Dermis blood vessel endothelial cell (primary cell): ENCODE data around the gene ZBP1. TPM values are rescaled to one million over a fixed set of nuclear protein-coding genes. Genes with fewer than 3 reads are reported as not detected.

Experiments
- DNase-seq: peaks from one replicate; pipeline ENCODE4 v3.0.0; 2010
- total RNA-seq: library from RNA; depleted of rRNA; stranded (reverse); fragments of >200 nt; gene quantifications from 2 replicates; pipeline ENCODE4 v1.2.3, GENCODE V29; 2014

ZBP1 gene
- total RNA-seq, 1 donor from 2014 or later: not detected

DNA sequence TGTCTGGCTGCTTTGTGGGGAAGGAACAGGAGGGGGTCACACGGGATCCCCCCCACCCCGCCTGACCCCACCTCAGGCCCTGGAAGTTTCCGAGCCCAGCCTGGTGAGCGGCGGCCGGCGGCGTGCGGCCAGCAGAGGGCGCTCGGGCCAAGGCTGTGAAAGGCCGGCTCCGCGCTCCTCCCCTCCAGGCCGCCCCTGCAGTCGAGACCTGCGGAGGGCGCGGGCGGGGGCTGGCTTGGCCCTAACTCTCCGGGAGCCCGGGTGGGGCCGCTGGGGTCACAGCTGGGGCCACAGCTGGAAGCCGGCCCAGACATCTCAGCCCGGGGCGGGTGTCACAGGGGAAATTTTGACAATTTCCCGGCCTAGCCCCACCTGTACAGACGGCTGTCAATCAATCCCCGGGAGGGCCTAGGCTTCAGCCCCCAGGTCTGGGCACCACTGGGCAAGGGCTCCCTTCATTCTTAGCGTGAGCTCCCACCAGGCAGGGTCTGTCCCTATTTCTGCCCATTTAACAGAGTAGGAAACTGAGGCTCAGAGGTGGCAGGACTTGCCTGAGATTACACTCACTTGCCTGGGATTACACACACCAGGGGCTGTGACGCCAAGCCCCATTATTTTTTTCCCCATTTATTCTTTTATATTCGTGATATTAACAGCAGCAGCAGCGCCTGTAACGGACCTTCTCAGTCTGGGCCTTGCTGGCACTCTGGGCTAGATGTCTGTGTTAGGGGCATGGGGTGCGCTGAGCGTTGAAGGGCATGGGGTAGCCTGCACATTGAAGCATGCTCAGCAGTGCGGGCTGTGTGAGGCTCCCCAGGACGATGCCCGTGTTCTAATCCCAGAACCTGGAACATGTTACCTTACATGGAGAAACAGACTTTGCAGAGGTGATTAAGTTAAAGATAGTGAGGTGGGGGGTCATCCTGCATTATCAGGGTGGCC, 23.0 kb downstream of the ZBP1 start:
- DNase-seq: peak; percentile 73

GRCh38 chr20:57596358-57596757, 23.9 kb downstream of the ZBP1 start:
- DNase-seq: no peak

- no peak for DNase-seq
These were observed 24.9 kb downstream of the ZBP1 start for GRCh38 chr20:57595041-57596030.

DNA sequence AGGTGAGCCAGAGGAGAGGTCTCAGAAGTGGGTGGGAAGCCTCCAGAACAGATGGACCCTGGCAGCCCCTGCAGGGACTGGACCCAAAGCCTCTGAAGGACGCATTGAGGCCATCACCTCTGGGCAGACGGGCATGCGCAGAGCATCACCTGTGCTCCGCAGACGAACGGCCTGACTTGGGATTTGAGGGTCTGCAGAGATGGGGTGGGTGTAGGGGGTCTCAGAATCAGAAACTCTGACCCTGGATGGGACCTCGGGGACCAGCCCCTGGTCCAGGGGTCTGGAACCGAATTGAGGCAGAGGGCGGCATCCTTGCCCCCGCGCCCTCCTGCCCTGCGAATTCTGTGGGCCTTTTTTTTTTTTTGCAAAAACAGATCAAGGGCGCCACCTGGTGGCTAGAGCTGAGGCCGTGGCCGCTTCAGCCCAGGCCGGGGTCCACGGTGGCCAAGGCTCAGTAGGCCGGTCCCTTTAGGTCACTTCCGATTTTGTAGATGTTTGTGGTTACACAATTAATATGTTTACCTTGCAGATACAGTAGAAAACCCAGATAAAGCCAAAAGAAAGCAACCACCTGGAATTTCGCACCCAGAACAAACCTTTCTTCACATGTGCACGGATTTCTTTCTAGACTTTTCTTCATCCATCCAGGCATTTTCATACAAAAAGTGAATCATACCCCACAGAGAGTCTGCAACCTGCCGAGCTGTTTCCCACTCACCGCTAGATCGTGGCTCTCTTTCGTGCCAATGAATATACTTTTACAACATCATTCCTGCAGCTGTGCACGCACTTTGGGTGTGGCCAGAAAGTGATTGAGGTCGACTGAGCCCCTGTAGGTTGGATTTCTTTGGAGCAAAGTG, 25.9 kb downstream of the ZBP1 start:
- peak; percentile 66 for DNase-seq

DNA sequence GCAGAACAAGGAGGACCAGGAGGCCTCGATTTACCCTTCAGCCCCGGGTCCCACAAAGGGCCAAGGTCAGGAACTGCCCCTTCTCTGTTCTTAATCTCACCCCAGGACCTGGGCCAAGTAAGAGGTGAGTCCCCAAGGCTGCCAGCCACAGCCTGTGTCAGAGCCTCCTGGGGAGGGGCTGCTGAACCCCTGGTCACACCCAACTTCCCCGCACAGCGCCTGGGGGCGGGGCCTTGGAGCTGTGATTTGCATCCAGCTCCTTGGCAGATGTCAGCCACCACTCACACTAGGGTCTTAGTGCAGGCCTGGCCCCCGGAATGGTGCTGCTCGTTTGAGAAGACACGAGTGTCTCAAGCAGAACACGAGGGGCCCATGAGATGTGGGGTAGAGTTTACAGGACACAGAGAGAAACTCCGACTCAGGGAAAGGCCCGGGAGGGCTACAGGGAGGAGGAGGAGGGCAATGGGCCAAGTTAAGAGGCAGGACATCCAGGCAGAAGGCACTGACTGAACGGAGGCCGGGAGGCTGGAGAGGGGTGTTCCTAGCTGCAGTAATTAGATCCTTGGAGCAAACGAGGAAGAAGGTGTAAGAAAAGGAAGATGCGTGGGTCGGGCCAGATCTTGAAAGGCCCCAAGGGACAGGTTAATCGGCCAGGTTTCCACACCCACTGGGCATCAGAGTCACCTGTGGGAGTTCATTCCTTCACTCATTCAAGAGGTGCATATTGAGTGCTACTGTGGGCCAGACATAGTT, 26.9 kb downstream of the ZBP1 start:
- DNase-seq: no peak

DNA sequence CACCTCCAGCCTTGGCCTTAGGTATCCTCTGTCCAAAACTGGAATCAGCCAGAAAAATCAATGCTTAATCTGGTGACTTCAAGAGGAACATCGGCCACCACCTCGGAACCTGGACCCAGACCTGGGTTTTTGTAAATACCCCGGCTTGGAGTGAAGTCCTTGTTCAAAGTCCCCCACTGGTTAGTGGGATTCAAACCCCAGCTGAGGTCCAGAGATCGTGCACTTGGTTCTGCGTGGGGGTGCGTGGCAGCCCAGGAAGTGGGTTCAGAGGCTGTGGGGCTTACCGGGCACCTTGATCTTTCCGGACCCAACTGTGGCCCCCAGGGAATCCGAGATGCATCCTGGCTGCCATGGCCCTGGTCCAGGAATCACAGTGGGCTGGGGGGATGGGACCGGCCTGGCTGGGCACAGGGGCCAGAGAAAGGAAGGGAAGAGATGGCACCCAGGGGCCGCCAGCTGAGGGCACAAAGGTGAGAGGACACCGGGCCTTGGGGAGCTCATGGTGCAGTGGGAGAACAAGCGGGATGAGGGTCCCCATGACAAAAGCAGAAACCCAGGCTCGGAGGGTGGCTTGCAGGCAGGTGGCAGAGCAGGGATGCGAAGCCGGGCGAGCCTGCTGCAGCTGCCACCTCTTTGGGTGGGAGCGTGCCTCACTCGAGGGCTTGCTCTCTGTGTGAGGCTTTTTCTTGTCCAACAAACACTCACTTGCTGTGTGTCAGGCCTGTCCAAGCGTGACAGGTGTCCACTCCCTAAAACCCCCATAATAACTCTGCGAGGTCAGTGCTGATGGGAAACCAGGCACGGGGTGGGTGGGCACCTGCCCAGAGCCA, 27.7 kb downstream of the ZBP1 start:
- DNase-seq: no peak

GRCh38 chr20:57591289-57592229, 28.7 kb downstream of the ZBP1 start:
- DNase-seq: no peak

- no peak for DNase-seq
These were observed 29.5 kb downstream of the ZBP1 start for GRCh38 chr20:57590485-57591288.

GRCh38 chr20:57589728-57590484, 30.3 kb downstream of the ZBP1 start:
- no peak for DNase-seq

- no peak for DNase-seq
These were observed 31.0 kb downstream of the ZBP1 start for GRCh38 chr20:57589123-57589727.

DNA sequence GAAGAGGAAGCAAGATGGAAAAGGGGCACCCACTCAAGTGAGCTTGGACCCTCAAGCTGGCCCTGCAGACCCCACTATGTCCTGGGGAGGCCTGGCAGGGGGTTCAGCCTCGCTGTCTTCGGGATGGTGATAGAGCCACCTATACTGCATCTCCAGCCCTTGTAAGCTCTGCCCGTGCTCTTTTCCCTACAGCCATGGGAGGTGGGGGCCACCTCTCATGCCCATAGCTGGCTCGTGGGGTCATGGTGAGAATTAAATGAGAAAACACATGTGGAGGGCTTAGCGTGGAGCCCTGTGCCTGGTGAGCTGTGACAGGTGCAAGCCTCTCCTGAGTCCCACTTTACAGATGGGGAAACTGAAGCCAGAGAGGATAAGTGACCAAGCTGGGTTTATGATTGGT, 31.6 kb downstream of the ZBP1 start:
- no peak for DNase-seq

- no peak for DNase-seq
These were observed 32.2 kb downstream of the ZBP1 start for GRCh38 chr20:57587989-57588377.

GRCh38 chr20:57587278-57587988, 32.8 kb downstream of the ZBP1 start:
- no peak for DNase-seq

GRCh38 chr20:57586943-57587277, 33.3 kb downstream of the ZBP1 start:
- no peak for DNase-seq

- no peak for DNase-seq
These were observed 33.8 kb downstream of the ZBP1 start for GRCh38 chr20:57586370-57586793.

- DNase-seq: no peak
These were observed 34.6 kb downstream of the ZBP1 start for GRCh38 chr20:57585466-57586213.
